GM12892 (cell line): ENCODE results near the gene MRGPRD. TPM values are rescaled to one million over a fixed set of nuclear protein-coding genes. Genes with fewer than 3 reads are reported as not detected.

Source experiments
- DNase-seq: peaks from one replicate; pipeline ENCODE4 v3.0.0; 2011; ENCODE audit not compliant: insufficient read length
- FAIRE-seq: peaks from 2 replicates; lab custom pipeline; 2011; peaks lifted over from hg19 to GRCh38; lab: Jason Lieb, UNC
- POLR2A ChIP-seq: IDR thresholded peaks from 2 replicates; pipeline ENCODE4 v1.6.1; 2011; ENCODE audit warnings: low read depth, low read length, control low read depth
- POLR2AphosphoS5 ChIP-seq: IDR thresholded peaks from 2 replicates; pipeline ENCODE4 v1.6.1; 2011; ENCODE audit warnings: low read depth, low read length, control low read depth
- TAF1 ChIP-seq: IDR thresholded peaks from 2 replicates; pipeline ENCODE4 v1.6.1; 2011; ENCODE audit warnings: low read depth, mild to moderate bottlenecking, control low read depth, low read length, borderline replicate concordance
- polyA plus RNA-seq: library from polyadenylated mRNA; unstranded; fragments of >200 nt; gene quantifications from one replicate; pipeline ENCODE4 v1.2.1, GENCODE V29; 2012; ENCODE audit warnings: missing spikeins, inconsistent platforms; ENCODE audit not compliant: missing spikeins

The MRGPRD gene, protein sequence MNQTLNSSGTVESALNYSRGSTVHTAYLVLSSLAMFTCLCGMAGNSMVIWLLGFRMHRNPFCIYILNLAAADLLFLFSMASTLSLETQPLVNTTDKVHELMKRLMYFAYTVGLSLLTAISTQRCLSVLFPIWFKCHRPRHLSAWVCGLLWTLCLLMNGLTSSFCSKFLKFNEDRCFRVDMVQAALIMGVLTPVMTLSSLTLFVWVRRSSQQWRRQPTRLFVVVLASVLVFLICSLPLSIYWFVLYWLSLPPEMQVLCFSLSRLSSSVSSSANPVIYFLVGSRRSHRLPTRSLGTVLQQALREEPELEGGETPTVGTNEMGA
- not detected for polyA plus RNA-seq

DNA sequence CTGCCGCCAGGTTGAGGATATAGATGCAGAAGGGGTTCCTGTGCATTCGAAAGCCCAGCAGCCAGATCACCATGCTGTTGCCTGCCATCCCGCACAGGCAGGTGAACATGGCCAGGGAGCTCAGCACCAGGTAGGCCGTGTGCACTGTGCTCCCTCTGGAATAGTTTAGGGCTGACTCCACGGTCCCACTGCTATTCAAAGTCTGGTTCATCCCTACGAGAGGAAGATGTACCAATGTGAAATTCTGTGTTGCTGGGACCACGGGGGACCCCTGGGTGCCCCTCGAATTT lies at the start of gene MRGPRD:
MRGPRD (minus strand) TSS at position 211 of the 290 bp plus-strand sequence; CDS start at position 211, 0 bp downstream.
- no peak for TF ChIP-seq POLR2A
- TF ChIP-seq POLR2AphosphoS5, result no peak
- TF ChIP-seq TAF1, result no peak
- FAIRE-seq (no peak), DNase-seq (no peak)

DNA sequence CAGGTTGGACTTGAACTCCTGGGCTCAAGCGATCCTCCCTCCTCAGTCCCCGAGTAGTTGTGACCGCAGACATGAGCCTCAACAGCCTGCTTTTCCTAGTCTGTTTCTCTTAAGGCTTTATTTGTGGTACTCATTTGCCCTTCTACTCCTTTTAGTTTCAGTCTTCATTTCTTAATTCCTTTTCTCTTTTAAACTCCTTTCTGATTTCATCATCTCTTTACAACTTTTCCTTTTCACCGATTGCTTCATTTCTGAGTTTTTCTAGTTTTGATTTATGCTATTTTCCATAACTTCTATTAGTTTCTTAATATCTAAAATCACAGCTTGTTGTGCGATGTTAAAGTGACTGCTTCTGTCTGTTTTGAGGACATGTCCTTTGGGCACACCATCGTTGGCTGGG lies 49.5 kb upstream of the MRGPRD start:
- no peak for TF ChIP-seq TAF1
- TF ChIP-seq POLR2AphosphoS5, result no peak
- no peak for TF ChIP-seq POLR2A
- FAIRE-seq (no peak), DNase-seq (no peak)

DNA sequence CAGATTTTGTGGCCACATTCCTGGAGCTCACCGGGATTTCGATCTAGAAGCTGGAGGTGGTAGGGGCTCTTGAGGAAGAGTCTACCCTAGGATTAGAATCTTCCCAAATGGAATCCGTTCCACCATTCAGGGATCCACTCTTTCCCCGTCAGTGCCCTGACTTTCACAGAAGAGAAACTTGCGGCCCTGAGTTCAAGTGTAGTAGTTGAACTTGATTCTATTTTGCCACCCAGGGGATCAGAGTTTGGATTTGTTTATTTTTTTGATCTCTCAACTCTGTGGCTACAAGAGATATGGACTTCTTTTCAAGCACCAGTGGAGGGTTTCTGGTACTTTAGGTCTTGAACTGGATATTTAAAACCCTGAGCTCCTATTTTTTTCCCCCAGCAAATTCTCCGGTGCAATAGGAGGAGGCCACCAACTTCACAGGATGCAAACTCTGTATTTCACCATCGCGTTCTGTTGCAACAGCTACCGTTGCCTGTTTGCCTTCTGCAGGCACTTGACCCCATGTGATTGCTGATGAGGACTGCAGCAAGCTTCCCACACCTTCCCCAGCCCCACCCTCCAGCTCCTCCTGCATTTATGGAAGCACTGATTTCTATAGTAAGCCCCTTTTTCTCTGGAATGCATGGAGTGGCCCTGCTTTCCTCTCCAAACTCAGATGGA lies 47.1 kb upstream of the MRGPRD start:
- DNase-seq, result no peak
- TF ChIP-seq TAF1, result no peak
- TF ChIP-seq POLR2AphosphoS5, result no peak
- no peak for TF ChIP-seq POLR2A
- no peak for FAIRE-seq

DNA sequence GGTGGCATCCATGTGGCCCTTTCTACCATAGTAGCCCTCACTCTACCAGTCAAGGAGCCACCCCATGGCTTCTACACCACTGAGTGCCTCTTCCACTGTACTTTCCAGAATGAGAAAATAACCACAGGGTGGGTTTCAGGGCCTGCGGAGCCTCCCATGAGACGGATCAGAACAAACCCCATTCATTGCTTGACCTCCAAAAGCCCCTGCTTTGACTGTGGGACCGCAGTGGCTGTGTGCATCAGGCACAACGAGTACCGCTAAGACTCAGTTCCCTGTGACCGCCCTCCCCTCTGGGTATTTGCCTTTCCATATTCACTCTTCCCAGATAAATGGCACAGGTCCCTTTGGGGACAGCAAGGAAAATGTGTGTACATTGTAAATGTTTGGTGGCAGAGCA lies 43.7 kb upstream of the MRGPRD start:
- no peak for FAIRE-seq
- TF ChIP-seq POLR2A (no peak), POLR2AphosphoS5 (no peak), TAF1 (no peak)
- no peak for DNase-seq

DNA sequence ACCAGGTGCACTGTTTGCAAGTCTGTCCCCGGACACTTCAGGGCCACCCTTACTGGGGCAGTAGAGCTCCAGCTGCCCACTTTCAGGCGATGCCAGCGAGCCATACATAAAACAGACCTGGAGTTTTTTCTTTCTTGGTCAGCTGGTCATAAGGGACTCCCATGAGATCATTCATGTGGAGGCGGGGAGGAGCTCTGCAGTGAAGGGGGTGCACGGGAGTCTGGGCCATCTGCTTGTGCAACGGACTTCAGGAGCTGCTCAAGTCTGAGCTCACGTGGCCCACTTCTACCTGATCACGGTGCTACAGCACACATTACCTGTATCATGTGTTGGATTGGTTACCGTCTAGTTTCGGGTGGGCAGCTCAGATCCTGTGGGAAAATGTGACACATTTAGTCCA lies 41.5 kb upstream of the MRGPRD start:
- no peak for TF ChIP-seq TAF1
- TF ChIP-seq POLR2A, result no peak
- TF ChIP-seq POLR2AphosphoS5, result no peak
- FAIRE-seq (no peak), DNase-seq (no peak)

DNA sequence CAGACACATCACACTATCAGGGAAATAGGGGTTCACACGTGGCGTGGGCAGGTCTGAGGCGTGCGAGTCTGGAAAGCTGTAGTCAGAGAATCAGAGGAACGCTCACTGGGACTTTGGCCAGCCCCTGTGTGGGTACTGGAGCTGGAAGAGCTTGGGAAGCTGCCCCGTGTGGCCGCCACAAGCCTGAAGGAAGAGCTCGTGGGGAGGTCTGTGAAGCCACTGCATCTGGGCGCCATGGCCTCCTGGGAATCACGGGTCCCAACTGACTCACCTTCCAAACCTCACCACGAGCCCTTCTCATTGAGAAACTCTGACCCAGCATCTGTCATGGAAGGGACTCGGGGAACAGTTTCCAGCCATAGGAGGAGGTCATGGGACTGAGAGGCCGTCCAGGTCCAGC lies 38.1 kb upstream of the MRGPRD start:
- TF ChIP-seq TAF1, result no peak
- no peak for DNase-seq
- FAIRE-seq, result no peak

DNA sequence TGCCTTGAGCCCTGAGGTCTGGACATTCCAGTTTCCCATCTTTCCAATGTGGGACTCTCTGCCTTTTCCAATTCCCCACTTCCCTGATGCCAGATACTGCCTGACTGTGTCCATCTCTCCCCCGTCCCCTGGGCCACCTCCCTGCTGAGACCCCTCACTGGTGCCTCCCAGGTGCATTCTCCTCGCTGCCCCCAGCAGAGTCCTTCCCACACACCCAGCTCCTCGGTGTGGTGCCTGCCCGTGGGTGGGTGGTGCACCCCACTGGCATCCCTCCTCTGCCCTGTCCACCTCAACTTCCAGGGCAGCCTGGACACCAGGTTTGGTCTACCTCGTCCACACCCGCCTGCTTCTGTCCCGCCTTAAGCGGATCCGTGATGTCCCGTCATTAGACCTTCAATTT lies 37.2 kb upstream of the MRGPRD start:
- FAIRE-seq, result no peak
- no peak for TF ChIP-seq POLR2A
- no peak for TF ChIP-seq TAF1
- DNase-seq, result no peak

DNA sequence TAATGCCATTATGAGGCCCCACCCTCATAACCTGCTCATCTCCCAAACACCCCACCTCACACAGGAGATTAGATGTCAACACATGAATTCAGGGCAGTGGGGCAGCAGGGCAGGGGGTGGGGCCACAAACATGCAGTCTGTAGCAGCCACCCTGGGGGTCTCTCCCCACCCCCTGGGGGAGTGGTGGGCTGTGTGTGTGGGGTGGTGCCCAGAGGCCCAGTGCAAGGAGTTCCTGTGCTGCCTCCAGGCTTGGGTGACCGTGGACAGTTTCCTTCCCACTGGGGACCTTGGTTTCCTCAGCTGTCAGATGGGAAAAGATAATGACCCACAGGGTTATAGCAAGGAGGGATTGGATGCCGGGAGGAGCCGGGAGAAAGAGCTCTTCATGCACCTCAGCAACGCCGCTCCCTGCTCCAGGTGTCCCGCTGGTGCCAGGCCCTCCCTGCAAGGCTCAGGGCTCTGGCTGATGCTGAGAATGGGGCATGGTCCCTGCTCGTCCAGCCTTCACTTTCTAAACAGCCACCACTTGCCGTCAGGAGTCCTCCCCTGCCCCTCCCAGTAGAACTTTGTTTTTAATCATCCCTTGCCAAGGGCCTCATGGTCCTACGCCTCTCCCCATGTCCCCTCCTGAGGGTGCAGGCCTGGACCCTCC lies 34.2 kb upstream of the MRGPRD start:
- no peak for DNase-seq
- no peak for TF ChIP-seq POLR2AphosphoS5
- TF ChIP-seq TAF1, result no peak
- no peak for TF ChIP-seq POLR2A
- no peak for FAIRE-seq

DNA sequence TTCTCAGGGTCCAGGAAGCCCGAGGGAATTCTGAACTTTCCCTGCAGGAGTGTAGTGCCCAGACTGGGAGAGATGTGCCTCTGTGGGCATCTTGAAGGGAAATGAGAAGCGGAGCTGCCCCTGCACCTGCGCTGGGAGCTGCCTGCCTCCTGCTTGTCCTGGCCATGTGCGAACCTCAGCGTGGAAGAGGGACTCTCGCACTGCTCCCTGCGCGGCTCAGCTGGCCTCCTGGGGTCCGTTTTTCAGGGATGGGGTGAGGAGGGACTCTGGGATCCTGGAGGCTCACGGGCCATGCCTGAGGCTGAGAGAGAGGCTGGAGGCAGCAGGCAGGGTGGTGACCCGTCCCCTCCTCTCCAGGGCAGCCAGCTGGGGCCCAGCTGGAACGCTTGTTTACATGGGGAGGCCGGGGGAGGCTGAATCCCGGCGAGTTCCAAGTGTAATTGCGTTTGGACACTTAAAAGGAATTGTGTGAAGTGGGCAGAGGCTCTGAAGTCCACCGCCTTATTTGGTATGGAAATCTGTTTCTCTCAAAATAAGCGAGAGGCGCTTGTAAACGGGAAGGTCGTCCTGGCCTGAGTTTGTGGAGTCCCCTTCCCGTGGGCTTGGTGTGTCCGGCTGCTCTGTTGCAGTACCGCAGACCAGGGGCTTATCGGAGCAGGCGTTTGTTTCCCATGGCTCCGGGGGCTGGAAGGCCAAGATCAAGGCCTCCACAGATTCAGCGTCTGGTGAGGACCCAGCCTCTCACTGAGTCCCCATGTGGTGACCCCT lies 33.5 kb upstream of the MRGPRD start:
- DNase-seq (no peak), FAIRE-seq (no peak)
- TF ChIP-seq POLR2AphosphoS5 (no peak), TAF1 (no peak), POLR2A (no peak)

DNA sequence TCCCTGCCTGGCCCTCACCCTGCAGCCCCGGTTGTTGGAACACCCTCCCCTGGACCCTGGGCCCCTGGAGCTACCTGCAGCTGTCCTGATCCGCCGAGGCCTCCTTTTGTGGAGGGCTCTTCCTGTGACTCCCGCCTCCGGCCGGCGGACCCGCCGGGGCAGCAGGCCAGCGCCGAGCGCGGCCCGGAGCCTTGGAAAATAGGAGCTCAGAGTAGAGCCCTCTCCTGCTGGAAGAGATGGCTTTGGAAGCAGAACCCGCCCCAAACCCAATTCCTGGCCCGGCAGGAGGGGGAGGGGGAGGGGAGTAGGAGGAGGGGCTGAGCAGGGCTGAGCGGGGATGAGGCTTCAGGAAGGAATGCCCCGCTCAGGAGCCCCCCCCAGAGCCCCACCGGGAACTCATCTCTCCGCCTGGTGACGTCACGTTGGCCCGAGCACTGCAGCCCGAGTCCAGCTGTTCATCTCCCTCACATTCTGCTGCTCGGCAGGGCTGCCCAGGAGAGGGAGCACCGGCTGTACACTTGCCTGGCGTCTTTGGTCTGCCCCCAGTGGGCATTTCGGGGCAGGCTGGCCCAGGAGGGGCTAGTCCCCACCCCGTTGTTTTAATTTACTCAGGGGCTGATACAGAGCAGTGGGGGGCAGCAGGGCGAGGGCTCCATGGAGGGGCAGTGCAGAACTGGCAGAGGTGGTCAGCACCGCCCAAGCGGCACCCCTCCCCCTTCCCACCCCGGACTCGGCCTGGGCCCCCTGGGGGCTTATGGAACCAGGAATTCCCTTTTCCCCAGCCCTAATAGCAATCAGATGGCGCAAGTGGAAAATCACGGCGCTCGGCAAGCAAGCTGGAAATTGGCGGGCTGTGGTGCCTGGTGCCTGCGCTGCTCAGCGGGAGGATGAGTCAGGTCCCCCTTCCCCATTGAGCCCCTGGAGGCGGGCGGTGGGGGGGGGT lies 32.5 kb upstream of the MRGPRD start, which contains the start of gene MRGPRF:
MRGPRF (minus strand) TSS at position 238 of the 943 bp plus-strand sequence. CDS start 3,345 bp downstream, outside the sequence.
- FAIRE-seq (no peak), DNase-seq (no peak)
- TF ChIP-seq POLR2A, result no peak
- TF ChIP-seq TAF1, result no peak
- no peak for TF ChIP-seq POLR2AphosphoS5
